Gastrocnemius medialis (tissue), 4 donors: ENCODE results near the gene TMEM60.

Experiments
- CTCF ChIP-seq, 5 experiments: fragments of 450-650 bp in 3 of 5; fragments of 200-600 bp in 2 of 5; sonication (generic) in 2 of 5; IDR thresholded peaks in 4 of 5; conservative IDR thresholded peaks in 1 of 5; 1 replicate in 4 of 5; 2 replicates in 1 of 5; pipeline ENCODE4 v1.5.1; 2016 to 2019; ENCODE audit warnings: antibody characterized with exemption in 5 of 5, mild to moderate bottlenecking in 3 of 5, moderate library complexity in 3 of 5
- POLR2A ChIP-seq, 2 donors: fragments of 450-650 bp; IDR thresholded peaks; one replicate each; pipeline ENCODE4 v1.6.1; 2017; ENCODE audit warnings: antibody characterized with exemption in 2 of 2, mild to moderate bottlenecking in 2 of 2, moderate library complexity in 2 of 2

- TF ChIP-seq CTCF (IDR thresholded peaks at IDR 0.05 in 4 of 5, conservative IDR thresholded peaks at IDR 0.05 in 1 of 5) (no peak), POLR2A (IDR thresholded peaks at IDR 0.05) (peak in 1 of 2 donors; percentile 6)
Observed at GRCh38 chr7:77794000-77794399, 4.2 kb downstream of the TMEM60 start.
